ENCODE results near the gene C11orf98.

- no peak for TF ChIP-seq CTCF (IDR thresholded peaks at IDR 0.05; ENCODE audit: low read length)
- no peak for TF ChIP-seq EZH2 (optimal IDR thresholded peaks at IDR 0.05; ENCODE audit: low read depth, low read length)
- no peak for TF ChIP-seq EZH2phosphoT487 (IDR thresholded peaks at IDR 0.05; ENCODE audit: low read length)
Observed at GRCh38 chr11:62710001-62710345, 45.0 kb upstream of the C11orf98 start.
